WTC11 (cell line): ENCODE data around the gene EHBP1L1. TPM values are rescaled to one million over a fixed set of nuclear protein-coding genes. Genes with fewer than 3 reads are reported as not detected.
A peak's percentile ranks its signal among the peaks of the same experiment; 100 is the strongest.

ENCODE experiments used
- ATAC-seq: fragments of 200-7000 bp; cut with Tn5 transposase; 2 replicates; pipeline ENCODE4 v1.10.0; 2021; ENCODE audit warnings: mild to moderate bottlenecking, moderate library complexity
- CTCF ChIA-PET: fragments of 300-600 bp; sonication (Branson Sonifier 250); formaldehyde crosslinking; loops from one replicate; lab custom pipeline; 2021; ENCODE audit warnings: antibody characterized with exemption; lab: Charles Lee
- POLR2A ChIA-PET: fragments of 350-600 bp; sonication (Branson Sonifier 250); formaldehyde crosslinking; loops from one replicate; lab custom pipeline; 2021; ENCODE audit warnings: antibody characterized with exemption; lab: Charles Lee
- DNase-seq: peaks from one replicate; pipeline ENCODE4 v3.0.0; 2021; ENCODE audit warnings: low spot score
- H3K27ac Mint-ChIP-seq: 2 replicates; pipeline ENCODE4 v1.8.0; 2021; ENCODE audit warnings: mixed read lengths
- H3K27me3 Mint-ChIP-seq: 2 replicates; pipeline ENCODE4 v1.8.0; 2021; ENCODE audit warnings: low read depth, mild to moderate bottlenecking, moderate library complexity, mixed read lengths
- H3K36me3 Mint-ChIP-seq: 2 replicates; pipeline ENCODE4 v1.8.0; 2021; ENCODE audit warnings: mixed read lengths
- H3K4me1 Mint-ChIP-seq: 2 replicates; pipeline ENCODE4 v1.8.0; 2022; ENCODE audit warnings: mixed read lengths
- H3K4me3 Mint-ChIP-seq: 2 replicates; pipeline ENCODE4 v1.8.0; 2021; ENCODE audit warnings: mild to moderate bottlenecking, moderate library complexity, mixed read lengths
- H3K9me3 Mint-ChIP-seq: 2 replicates; pipeline ENCODE4 v1.8.0; 2021; ENCODE audit warnings: mixed read lengths
- ATF1 ChIP-seq: sonication (generic); formaldehyde crosslinking; IDR thresholded peaks from 2 replicates; pipeline ENCODE4 v1.8.1; 2023; ENCODE audit warnings: mild to moderate bottlenecking, moderate library complexity, missing genetic modification reagents
- CREM ChIP-seq: sonication (generic); formaldehyde crosslinking; IDR thresholded peaks from 2 replicates; pipeline ENCODE4 v1.8.1; 2022; ENCODE audit warnings: mild to moderate bottlenecking, missing genetic modification reagents, moderate library complexity
- EMX1 ChIP-seq: fragments of 250-450 bp; sonication (Bioruptor Pico); IDR thresholded peaks from 2 replicates; pipeline ENCODE4 v1.8.0; 2021; ENCODE audit warnings: mild to moderate bottlenecking
- FOXP4 ChIP-seq: sonication (generic); formaldehyde crosslinking; IDR thresholded peaks from 2 replicates; pipeline ENCODE4 v1.8.0; 2022; ENCODE audit warnings: mild to moderate bottlenecking, missing genetic modification reagents
- KAT7 ChIP-seq: sonication (generic); formaldehyde crosslinking; IDR thresholded peaks from 2 replicates; pipeline ENCODE4 v1.8.1; 2023; ENCODE audit warnings: missing genetic modification reagents, mild to moderate bottlenecking, borderline replicate concordance
- NFE2L1 ChIP-seq: sonication (generic); formaldehyde crosslinking; IDR thresholded peaks from 2 replicates; pipeline ENCODE4 v1.8.1; 2023; ENCODE audit warnings: missing genetic modification reagents
- NR3C1 ChIP-seq: sonication (generic); formaldehyde crosslinking; conservative IDR thresholded peaks from 2 replicates; pipeline ENCODE4 v1.8.1; 2023; ENCODE audit warnings: low read depth, mild to moderate bottlenecking, missing genetic modification reagents
- PRDM15 ChIP-seq: sonication (generic); formaldehyde crosslinking; IDR thresholded peaks from 2 replicates; pipeline ENCODE4 v1.8.0; 2022; ENCODE audit warnings: missing genetic modification reagents
- SMAD4 ChIP-seq: sonication (generic); formaldehyde crosslinking; IDR thresholded peaks from 2 replicates; pipeline ENCODE4 v1.8.0; 2022; ENCODE audit warnings: mild to moderate bottlenecking, missing genetic modification reagents
- SP1 ChIP-seq: sonication (generic); formaldehyde crosslinking; conservative IDR thresholded peaks from 2 replicates; pipeline ENCODE4 v1.8.1; 2022; ENCODE audit warnings: missing genetic modification reagents
- TCF7 ChIP-seq: sonication (generic); formaldehyde crosslinking; IDR thresholded peaks from 2 replicates; pipeline ENCODE4 v1.8.0; 2022; ENCODE audit warnings: mild to moderate bottlenecking, low read depth, missing genetic modification reagents, moderate library complexity
- USF2 ChIP-seq: sonication (generic); formaldehyde crosslinking; IDR thresholded peaks from 2 replicates; pipeline ENCODE4 v1.8.1; 2023; ENCODE audit warnings: mild to moderate bottlenecking, missing genetic modification reagents, moderate library complexity
- ZNF317 ChIP-seq: sonication (generic); formaldehyde crosslinking; IDR thresholded peaks from 2 replicates; pipeline ENCODE4 v1.8.1; 2023; ENCODE audit warnings: low read depth, mild to moderate bottlenecking, moderate library complexity, missing genetic modification reagents, borderline replicate concordance
- total RNA-seq: library from RNA; stranded (reverse); gene quantifications from 3 replicates; pipeline ENCODE4 v1.2.3, GENCODE V29; 2021
- TF ChIP-seq, protein P1 (sequence below): sonication (generic); formaldehyde crosslinking; IDR thresholded peaks from 2 replicates; pipeline ENCODE4 v1.8.1; 2022; ENCODE audit warnings: mild to moderate bottlenecking, missing genetic modification reagents, moderate library complexity, borderline replicate concordance
- TF ChIP-seq, protein P2 (sequence below): fragments of 250-450 bp; sonication (Bioruptor Pico); conservative IDR thresholded peaks from 2 replicates; pipeline ENCODE4 v1.9.0; 2021; ENCODE audit warnings: mild to moderate bottlenecking
- TF ChIP-seq, protein P3 (sequence below): fragments of 250-450 bp; sonication (Bioruptor Pico); IDR thresholded peaks from 2 replicates; pipeline ENCODE4 v1.9.0; 2021; ENCODE audit warnings: mild to moderate bottlenecking, borderline replicate concordance
- TF ChIP-seq, protein P4 (sequence below): sonication (generic); formaldehyde crosslinking; IDR thresholded peaks from 2 replicates; pipeline ENCODE4 v1.8.0; 2023; ENCODE audit warnings: missing genetic modification reagents

The EHBP1L1 gene
- total RNA-seq, 1 experiment from 2014 or later, result 11.8 TPM

GRCh38 chr11:65589444-65590239 lies 13.8 kb downstream of the EHBP1L1 start:
- ChIA-PET POLR2A (interaction anchor here (0.5 to 0.9 kb wide), 2 partner anchors 49 to 191 kb away, joined by 3 to 6 read pairs; no protein-coding TSS in a partner anchor), CTCF (interaction anchor here (0.9 to 13.8 kb wide), 8 partner anchors 13 to 50 kb away, joined by 4 to 311 read pairs (median 30); partner anchors contain the start of genes EHBP1L1, FAM89B, LTBP3 and MAP3K11)
- no peak for DNase-seq
- H3K4me1 Mint-ChIP-seq, result peaks cover 32% of the 10 kb centered on the region
- TF ChIP-seq NFE2L1 (CRISPR knock-in tag), result no peak
- TF ChIP-seq ZNF317 (CRISPR knock-in tag), result no peak
- TF ChIP-seq, protein P1, sequence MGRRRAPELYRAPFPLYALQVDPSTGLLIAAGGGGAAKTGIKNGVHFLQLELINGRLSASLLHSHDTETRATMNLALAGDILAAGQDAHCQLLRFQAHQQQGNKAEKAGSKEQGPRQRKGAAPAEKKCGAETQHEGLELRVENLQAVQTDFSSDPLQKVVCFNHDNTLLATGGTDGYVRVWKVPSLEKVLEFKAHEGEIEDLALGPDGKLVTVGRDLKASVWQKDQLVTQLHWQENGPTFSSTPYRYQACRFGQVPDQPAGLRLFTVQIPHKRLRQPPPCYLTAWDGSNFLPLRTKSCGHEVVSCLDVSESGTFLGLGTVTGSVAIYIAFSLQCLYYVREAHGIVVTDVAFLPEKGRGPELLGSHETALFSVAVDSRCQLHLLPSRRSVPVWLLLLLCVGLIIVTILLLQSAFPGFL, result no peak
- TF ChIP-seq PRDM15 (CRISPR knock-in tag), result peak; percentile 72
- no peak for TF ChIP-seq NR3C1 (CRISPR knock-in tag)
- TF ChIP-seq, protein P2, sequence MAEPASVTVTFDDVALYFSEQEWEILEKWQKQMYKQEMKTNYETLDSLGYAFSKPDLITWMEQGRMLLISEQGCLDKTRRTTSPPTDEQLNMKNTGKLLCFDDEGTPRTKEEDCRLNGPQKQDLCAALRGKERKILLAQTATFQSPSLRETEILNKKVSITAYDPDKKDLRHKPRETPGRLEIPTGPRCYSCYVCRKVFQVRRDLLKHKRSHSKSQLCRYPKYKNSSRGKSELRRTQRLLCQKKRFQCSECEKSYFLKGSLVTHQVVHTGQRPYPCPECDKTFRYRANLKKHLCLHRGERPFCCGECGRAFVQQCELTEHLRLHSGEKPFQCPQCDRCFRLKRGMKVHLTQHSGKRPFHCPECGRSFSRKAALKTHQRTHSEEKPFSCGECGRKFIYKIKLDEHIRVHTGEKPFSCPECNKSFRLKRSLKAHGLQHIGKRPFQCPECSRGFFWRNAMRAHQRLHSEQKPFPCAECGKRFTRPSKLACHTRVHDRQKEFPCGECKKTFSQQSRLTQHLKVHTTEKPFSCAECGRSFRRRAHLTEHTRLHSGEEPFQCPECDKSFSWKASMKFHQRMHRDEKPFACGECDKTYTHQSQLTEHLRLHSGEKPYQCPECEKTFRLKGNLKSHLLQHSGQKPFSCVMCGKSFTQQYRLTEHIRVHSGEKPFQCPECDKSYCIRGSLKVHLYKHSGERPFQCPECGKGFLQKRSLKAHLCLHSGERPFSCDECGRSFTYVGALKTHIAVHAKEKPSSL (CRISPR knock-in tag), result no peak
- TF ChIP-seq, all 79 proteins: peak for 1
- Mint-ChIP-seq H3K36me3 (no peaks in the 10 kb centered on the region), H3K4me3 (no peak overlapping the region), H3K9me3 (no peaks in the 10 kb centered on the region), H3K27ac (no peak overlapping the region), H3K27me3 (peaks cover 75% of the 10 kb centered on the region)
- no peak for ATAC-seq

GRCh38 chr11:65590240-65590738 lies 14.4 kb downstream of the EHBP1L1 start:
- H3K27me3 Mint-ChIP-seq, result peaks cover 74% of the 10 kb centered on the region
- DNase-seq (no peak), ATAC-seq (no peak)
- H3K36me3 Mint-ChIP-seq, result no peaks in the 10 kb centered on the region
- H3K4me1 Mint-ChIP-seq, result peaks cover 32% of the 10 kb centered on the region
- H3K9me3 Mint-ChIP-seq, result no peaks in the 10 kb centered on the region
- no peak overlapping the region; the same call in 1 of the 2 replicates for H3K4me3 Mint-ChIP-seq
- ChIA-PET CTCF (interaction anchor here (1.2 to 13.8 kb wide), 8 partner anchors 15 to 261 kb away, joined by 4 to 311 read pairs (median 30); partner anchors contain the start of genes EHBP1L1, FAM89B, LTBP3 and MAP3K11), POLR2A (interaction anchor here (0.9 kb wide), 1 partner anchor 49 kb away, joined by 3 read pairs; no protein-coding TSS in a partner anchor)
- H3K27ac Mint-ChIP-seq, result no peak overlapping the region
- TF ChIP-seq USF2, result no peak
- no peak for TF ChIP-seq CREM
- TF ChIP-seq SMAD4 (CRISPR knock-in tag), result no peak
- TF ChIP-seq TCF7 (CRISPR knock-in tag), result no peak
- no peak for TF ChIP-seq KAT7 (CRISPR knock-in tag)
- TF ChIP-seq, protein P3, sequence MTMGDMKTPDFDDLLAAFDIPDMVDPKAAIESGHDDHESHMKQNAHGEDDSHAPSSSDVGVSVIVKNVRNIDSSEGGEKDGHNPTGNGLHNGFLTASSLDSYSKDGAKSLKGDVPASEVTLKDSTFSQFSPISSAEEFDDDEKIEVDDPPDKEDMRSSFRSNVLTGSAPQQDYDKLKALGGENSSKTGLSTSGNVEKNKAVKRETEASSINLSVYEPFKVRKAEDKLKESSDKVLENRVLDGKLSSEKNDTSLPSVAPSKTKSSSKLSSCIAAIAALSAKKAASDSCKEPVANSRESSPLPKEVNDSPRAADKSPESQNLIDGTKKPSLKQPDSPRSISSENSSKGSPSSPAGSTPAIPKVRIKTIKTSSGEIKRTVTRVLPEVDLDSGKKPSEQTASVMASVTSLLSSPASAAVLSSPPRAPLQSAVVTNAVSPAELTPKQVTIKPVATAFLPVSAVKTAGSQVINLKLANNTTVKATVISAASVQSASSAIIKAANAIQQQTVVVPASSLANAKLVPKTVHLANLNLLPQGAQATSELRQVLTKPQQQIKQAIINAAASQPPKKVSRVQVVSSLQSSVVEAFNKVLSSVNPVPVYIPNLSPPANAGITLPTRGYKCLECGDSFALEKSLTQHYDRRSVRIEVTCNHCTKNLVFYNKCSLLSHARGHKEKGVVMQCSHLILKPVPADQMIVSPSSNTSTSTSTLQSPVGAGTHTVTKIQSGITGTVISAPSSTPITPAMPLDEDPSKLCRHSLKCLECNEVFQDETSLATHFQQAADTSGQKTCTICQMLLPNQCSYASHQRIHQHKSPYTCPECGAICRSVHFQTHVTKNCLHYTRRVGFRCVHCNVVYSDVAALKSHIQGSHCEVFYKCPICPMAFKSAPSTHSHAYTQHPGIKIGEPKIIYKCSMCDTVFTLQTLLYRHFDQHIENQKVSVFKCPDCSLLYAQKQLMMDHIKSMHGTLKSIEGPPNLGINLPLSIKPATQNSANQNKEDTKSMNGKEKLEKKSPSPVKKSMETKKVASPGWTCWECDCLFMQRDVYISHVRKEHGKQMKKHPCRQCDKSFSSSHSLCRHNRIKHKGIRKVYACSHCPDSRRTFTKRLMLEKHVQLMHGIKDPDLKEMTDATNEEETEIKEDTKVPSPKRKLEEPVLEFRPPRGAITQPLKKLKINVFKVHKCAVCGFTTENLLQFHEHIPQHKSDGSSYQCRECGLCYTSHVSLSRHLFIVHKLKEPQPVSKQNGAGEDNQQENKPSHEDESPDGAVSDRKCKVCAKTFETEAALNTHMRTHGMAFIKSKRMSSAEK (CRISPR knock-in tag), result no peak
- TF ChIP-seq EMX1 (CRISPR knock-in tag), result no peak
- TF ChIP-seq, protein P4, sequence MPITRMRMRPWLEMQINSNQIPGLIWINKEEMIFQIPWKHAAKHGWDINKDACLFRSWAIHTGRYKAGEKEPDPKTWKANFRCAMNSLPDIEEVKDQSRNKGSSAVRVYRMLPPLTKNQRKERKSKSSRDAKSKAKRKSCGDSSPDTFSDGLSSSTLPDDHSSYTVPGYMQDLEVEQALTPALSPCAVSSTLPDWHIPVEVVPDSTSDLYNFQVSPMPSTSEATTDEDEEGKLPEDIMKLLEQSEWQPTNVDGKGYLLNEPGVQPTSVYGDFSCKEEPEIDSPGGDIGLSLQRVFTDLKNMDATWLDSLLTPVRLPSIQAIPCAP (CRISPR knock-in tag), result no peak
- no peak for TF ChIP-seq SP1
- no peak for TF ChIP-seq FOXP4 (CRISPR knock-in tag)
- no peak for TF ChIP-seq ATF1
